ENCODE results near the gene ANXA2.

The ANXA2 gene

GRCh38 chr15:60374209-60374608 lies 23.6 kb downstream of the ANXA2 start:
- H3K9me2 ChIP-seq (replicated peaks; ENCODE audit: low read depth, low read length), result no peaks in the 10 kb centered on the region
- H3K9me3 ChIP-seq (ENCODE audit: insufficient read depth, low read depth, low read length), result no peaks in the 10 kb centered on the region
- no peak overlapping the region for H3K9ac ChIP-seq (ENCODE audit: low read depth, low read length, poor library complexity, severe bottlenecking)
- no peak overlapping the region for H3K4me2 ChIP-seq (ENCODE audit: low read depth, low read length, poor library complexity, severe bottlenecking)
- TF ChIP-seq CTCF (conservative IDR thresholded peaks at IDR 0.05; ENCODE audit: low read length) (no peak), EZH2phosphoT487 (IDR thresholded peaks at IDR 0.05; ENCODE audit: borderline replicate concordance) (no peak)
- no peaks in the 10 kb centered on the region for H3K79me2 ChIP-seq (ENCODE audit: insufficient read depth, low read length)
- H4K20me1 ChIP-seq (ENCODE audit: insufficient read depth, low read length, poor library complexity, severe bottlenecking), result no peaks in the 10 kb centered on the region
- no peak overlapping the region for H2AFZ ChIP-seq (ENCODE audit: low read length)
- H3K4me1 ChIP-seq (ENCODE audit: insufficient read depth, low read length, poor library complexity, severe bottlenecking), result no peaks in the 10 kb centered on the region
- no peaks in the 10 kb centered on the region for H3K27me3 ChIP-seq (ENCODE audit: insufficient read depth, low read length, poor library complexity, severe bottlenecking)
- no peaks in the 10 kb centered on the region for H3F3A ChIP-seq (ENCODE audit: low read depth)
- H3K4me3 ChIP-seq (ENCODE audit: low read length, poor library complexity, severe bottlenecking), result no peak overlapping the region
- H3K36me3 ChIP-seq (ENCODE audit: insufficient read depth, low read length), result peaks cover 2% of the 10 kb centered on the region; the same call in 1 of the 2 replicates

DNA sequence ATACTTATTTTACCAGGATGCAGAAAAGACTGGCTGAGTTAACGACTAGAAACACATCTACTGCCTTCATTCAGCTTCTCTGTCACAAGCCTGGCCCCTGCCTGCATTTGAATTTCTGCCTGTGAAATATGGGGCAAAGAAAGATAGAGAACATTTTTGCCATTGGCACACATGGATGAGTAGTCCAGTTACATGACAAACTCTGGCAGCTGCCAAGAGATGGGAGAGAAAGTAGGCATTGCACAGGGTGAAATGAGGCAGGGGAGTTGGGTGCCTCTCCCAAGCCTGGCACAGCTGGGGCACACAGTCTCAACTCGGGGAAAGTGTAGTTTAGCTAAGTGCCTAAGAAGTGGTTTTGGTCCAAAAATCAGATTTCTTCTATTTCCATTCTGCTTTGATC lies 24.0 kb downstream of the ANXA2 start:
- Histone ChIP-seq H3K36me3 (ENCODE audit: insufficient read depth, low read length) (peaks cover 2% of the 10 kb centered on the region; the same call in 1 of the 2 replicates), H3K4me1 (ENCODE audit: insufficient read depth, low read length, poor library complexity, severe bottlenecking) (no peaks in the 10 kb centered on the region), H4K20me1 (ENCODE audit: insufficient read depth, low read length, poor library complexity, severe bottlenecking) (no peaks in the 10 kb centered on the region), H3K9me2 (replicated peaks; ENCODE audit: low read depth, low read length) (no peaks in the 10 kb centered on the region), H3F3A (ENCODE audit: low read depth) (no peaks in the 10 kb centered on the region), H3K27me3 (ENCODE audit: insufficient read depth, low read length, poor library complexity, severe bottlenecking) (no peaks in the 10 kb centered on the region), H2AFZ (ENCODE audit: low read length) (no peak overlapping the region), H3K4me2 (ENCODE audit: low read depth, low read length, poor library complexity, severe bottlenecking) (no peak overlapping the region), H3K9me3 (ENCODE audit: insufficient read depth, low read depth, low read length) (no peaks in the 10 kb centered on the region), H3K4me3 (ENCODE audit: low read length, poor library complexity, severe bottlenecking) (no peak overlapping the region), H3K79me2 (ENCODE audit: insufficient read depth, low read length) (no peaks in the 10 kb centered on the region), H3K9ac (ENCODE audit: low read depth, low read length, poor library complexity, severe bottlenecking) (no peak overlapping the region)
- TF ChIP-seq EZH2phosphoT487 (IDR thresholded peaks at IDR 0.05; ENCODE audit: borderline replicate concordance) (no peak), CTCF (conservative IDR thresholded peaks at IDR 0.05; ENCODE audit: low read length) (no peak)

DNA sequence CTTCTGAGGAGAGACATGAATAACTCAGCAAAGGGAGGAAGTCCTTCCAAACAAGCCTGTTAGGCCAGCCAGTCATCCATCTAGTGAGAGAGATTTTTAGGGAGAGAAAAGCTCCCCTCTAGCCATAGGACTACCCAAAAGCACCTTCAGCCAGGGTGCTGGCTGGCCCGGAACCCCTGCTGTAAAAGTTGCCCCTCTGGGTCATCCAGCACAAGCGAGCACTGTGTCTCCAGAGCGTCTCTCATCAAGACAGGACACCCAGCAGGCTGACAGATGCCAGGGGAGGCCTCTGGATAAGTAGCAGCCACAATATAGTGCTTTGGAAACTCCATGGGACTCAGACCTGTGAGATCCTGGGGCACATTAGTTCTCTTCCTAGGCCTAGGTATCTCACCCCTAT lies 24.5 kb downstream of the ANXA2 start:
- Histone ChIP-seq H4K20me1 (ENCODE audit: insufficient read depth, low read length, poor library complexity, severe bottlenecking) (no peaks in the 10 kb centered on the region), H3K36me3 (ENCODE audit: insufficient read depth, low read length) (peaks cover 2% of the 10 kb centered on the region; the same call in 1 of the 2 replicates), H3F3A (ENCODE audit: low read depth) (no peaks in the 10 kb centered on the region), H3K9ac (ENCODE audit: low read depth, low read length, poor library complexity, severe bottlenecking) (no peak overlapping the region), H3K4me2 (ENCODE audit: low read depth, low read length, poor library complexity, severe bottlenecking) (no peak overlapping the region), H3K4me3 (ENCODE audit: low read length, poor library complexity, severe bottlenecking) (no peak overlapping the region), H3K4me1 (ENCODE audit: insufficient read depth, low read length, poor library complexity, severe bottlenecking) (no peaks in the 10 kb centered on the region), H3K9me2 (replicated peaks; ENCODE audit: low read depth, low read length) (no peaks in the 10 kb centered on the region), H2AFZ (ENCODE audit: low read length) (no peak overlapping the region), H3K27me3 (ENCODE audit: insufficient read depth, low read length, poor library complexity, severe bottlenecking) (no peaks in the 10 kb centered on the region), H3K79me2 (ENCODE audit: insufficient read depth, low read length) (no peaks in the 10 kb centered on the region), H3K9me3 (ENCODE audit: insufficient read depth, low read depth, low read length) (no peaks in the 10 kb centered on the region)
- no peak for TF ChIP-seq EZH2phosphoT487 (IDR thresholded peaks at IDR 0.05; ENCODE audit: borderline replicate concordance)
- no peak for TF ChIP-seq CTCF (conservative IDR thresholded peaks at IDR 0.05; ENCODE audit: low read length)

All from Loucy (cell line).